Gastroesophageal sphincter (tissue), 3 donors: ENCODE results near the gene SLC35C1.

Experiments
- CTCF ChIP-seq, 4 experiments: fragments of 200-600 bp in 2 of 4; fragments of 450-650 bp in 2 of 4; sonication (generic) in 1 of 4; IDR thresholded peaks; one replicate each; pipeline ENCODE4 v1.5.1; 2017 to 2019; ENCODE audit warnings: antibody characterized with exemption in 4 of 4, mild to moderate bottlenecking in 2 of 4, moderate library complexity in 2 of 4
- POLR2A ChIP-seq, 2 donors: fragments of 450-650 bp; IDR thresholded peaks; one replicate each; pipeline ENCODE4 v1.6.1; 2017; ENCODE audit warnings: antibody characterized with exemption in 2 of 2, mild to moderate bottlenecking in 2 of 2, moderate library complexity in 1 of 2

GRCh38 chr11:45846174-45846675 is 41.3 kb downstream of the SLC35C1 start:
- TF ChIP-seq CTCF (IDR thresholded peaks at IDR 0.05) (no peak), POLR2A (IDR thresholded peaks at IDR 0.05) (no peak)
